ENCODE results near the gene ARID5B. TPM values are rescaled to one million over a fixed set of nuclear protein-coding genes. Genes with fewer than 3 reads are reported as not detected.

ARID5B gene
- polyA plus RNA-seq, 1 experiment = 137 TPM

DNA sequence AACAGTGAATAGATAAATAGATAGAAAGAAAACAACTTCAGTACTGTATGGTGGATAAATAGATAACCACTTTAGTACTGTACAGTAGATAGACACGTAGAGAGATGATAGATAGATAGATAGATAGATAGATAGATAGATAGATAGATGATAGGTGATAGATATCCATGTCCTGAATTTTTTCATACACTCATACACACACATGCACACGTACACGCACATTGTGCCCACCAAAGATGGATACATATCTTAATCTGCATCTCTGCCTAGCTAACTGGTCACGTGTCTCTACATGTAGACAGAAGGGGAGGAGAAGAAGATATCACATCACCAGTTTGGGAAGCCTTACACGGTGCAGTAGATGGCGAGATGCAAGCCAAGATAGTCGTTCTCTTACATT lies 99.2 kb downstream of the ARID5B start:
- ChIA-PET POLR2A (no interaction called here), CTCF (no interaction called here)
- TF ChIP-seq, protein P1, sequence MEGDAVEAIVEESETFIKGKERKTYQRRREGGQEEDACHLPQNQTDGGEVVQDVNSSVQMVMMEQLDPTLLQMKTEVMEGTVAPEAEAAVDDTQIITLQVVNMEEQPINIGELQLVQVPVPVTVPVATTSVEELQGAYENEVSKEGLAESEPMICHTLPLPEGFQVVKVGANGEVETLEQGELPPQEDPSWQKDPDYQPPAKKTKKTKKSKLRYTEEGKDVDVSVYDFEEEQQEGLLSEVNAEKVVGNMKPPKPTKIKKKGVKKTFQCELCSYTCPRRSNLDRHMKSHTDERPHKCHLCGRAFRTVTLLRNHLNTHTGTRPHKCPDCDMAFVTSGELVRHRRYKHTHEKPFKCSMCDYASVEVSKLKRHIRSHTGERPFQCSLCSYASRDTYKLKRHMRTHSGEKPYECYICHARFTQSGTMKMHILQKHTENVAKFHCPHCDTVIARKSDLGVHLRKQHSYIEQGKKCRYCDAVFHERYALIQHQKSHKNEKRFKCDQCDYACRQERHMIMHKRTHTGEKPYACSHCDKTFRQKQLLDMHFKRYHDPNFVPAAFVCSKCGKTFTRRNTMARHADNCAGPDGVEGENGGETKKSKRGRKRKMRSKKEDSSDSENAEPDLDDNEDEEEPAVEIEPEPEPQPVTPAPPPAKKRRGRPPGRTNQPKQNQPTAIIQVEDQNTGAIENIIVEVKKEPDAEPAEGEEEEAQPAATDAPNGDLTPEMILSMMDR (IDR thresholded peaks at IDR 0.05; ENCODE audit: low read depth, low read length) = no peak
- DNase-seq (ENCODE audit: low read depth, low spot score) = no peak
- H3K27me3 ChIP-seq (ENCODE audit: control insufficient read depth, insufficient read depth, low read length) = no peaks in the 10 kb centered on the region
- H3K9me3 ChIP-seq (ENCODE audit: control insufficient read depth, insufficient read depth, low read length) = no peaks in the 10 kb centered on the region
- H3K4me3 ChIP-seq (ENCODE audit: low read depth, low read length) = no peak overlapping the region
- no peak overlapping the region for H3K27ac ChIP-seq (ENCODE audit: low read depth, low read length)

- DNase-seq (ENCODE audit: low read depth, low spot score) = no peak
- TF ChIP-seq, protein P1 (IDR thresholded peaks at IDR 0.05; ENCODE audit: low read depth, low read length) = no peak
- Histone ChIP-seq H3K27ac (ENCODE audit: low read depth, low read length) (no peak overlapping the region), H3K4me3 (ENCODE audit: low read depth, low read length) (no peak overlapping the region), H3K27me3 (ENCODE audit: control insufficient read depth, insufficient read depth, low read length) (no peaks in the 10 kb centered on the region), H3K9me3 (ENCODE audit: control insufficient read depth, insufficient read depth, low read length) (no peaks in the 10 kb centered on the region)
- ChIA-PET CTCF (no interaction called here), POLR2A (no interaction called here)
These were observed 100.4 kb downstream of the ARID5B start for GRCh38 chr10:62001898-62002297.

- no peak for DNase-seq (ENCODE audit: low read depth, low spot score)
- Histone ChIP-seq H3K4me3 (ENCODE audit: low read depth, low read length) (no peak overlapping the region), H3K9me3 (ENCODE audit: control insufficient read depth, insufficient read depth, low read length) (no peaks in the 10 kb centered on the region), H3K27me3 (ENCODE audit: control insufficient read depth, insufficient read depth, low read length) (no peaks in the 10 kb centered on the region), H3K27ac (ENCODE audit: low read depth, low read length) (no peak overlapping the region)
- TF ChIP-seq, protein P1 (IDR thresholded peaks at IDR 0.05; ENCODE audit: low read depth, low read length) = no peak
- POLR2A ChIA-PET = no interaction called here
- CTCF ChIA-PET = no interaction called here
These were observed 101.3 kb downstream of the ARID5B start for GRCh38 chr10:62002753-62003152.

DNA sequence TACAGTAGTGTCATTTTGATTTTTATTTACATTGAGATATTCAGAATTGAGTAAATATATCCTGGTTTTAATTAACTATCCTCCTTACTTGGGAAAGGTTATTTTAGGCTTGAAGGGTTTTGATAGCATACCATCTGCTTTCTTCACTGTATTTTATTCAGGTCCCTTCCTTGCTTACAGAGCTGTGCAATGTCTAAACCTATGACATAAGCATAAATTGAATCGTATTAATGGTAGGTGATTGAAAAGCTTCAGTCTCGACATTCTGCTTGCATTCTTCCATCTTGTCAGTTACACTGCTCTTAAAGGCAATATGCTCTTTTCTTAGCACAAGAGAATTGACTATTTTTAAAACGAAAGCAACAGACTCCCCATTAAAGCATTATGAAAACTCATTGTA lies 102.5 kb downstream of the ARID5B start:
- Histone ChIP-seq H3K27ac (ENCODE audit: low read depth, low read length) (no peak overlapping the region), H3K27me3 (ENCODE audit: control insufficient read depth, insufficient read depth, low read length) (no peaks in the 10 kb centered on the region), H3K4me3 (ENCODE audit: low read depth, low read length) (no peak overlapping the region), H3K9me3 (ENCODE audit: control insufficient read depth, insufficient read depth, low read length) (no peaks in the 10 kb centered on the region)
- ChIA-PET POLR2A (no interaction called here), CTCF (no interaction called here)
- TF ChIP-seq, protein P1 (IDR thresholded peaks at IDR 0.05; ENCODE audit: low read depth, low read length) = no peak
- DNase-seq (ENCODE audit: low read depth, low spot score) = no peak

DNA sequence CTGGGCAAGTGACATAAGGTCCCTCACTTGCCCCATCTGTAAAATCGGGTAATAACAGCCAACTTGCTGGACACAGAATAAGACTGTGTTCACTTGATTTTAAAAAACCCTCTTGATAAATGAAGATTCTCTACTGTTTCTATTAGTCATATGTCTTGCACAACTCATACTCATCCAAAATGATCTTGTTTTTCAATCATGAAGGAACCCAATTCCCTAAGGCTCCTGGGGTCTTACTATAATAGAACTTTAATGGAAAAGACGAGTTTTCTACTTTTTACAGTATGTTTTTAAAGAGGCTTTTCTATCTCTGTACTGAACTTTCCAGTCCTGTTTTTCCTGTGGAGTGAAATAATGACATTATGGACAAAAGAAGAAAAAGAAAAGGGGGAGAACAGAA lies 103.8 kb downstream of the ARID5B start:
- no peak overlapping the region for H3K27ac ChIP-seq (ENCODE audit: low read depth, low read length)
- CTCF ChIA-PET = no interaction called here
- TF ChIP-seq, protein P1 (IDR thresholded peaks at IDR 0.05; ENCODE audit: low read depth, low read length) = no peak
- H3K27me3 ChIP-seq (ENCODE audit: control insufficient read depth, insufficient read depth, low read length) = no peaks in the 10 kb centered on the region
- H3K9me3 ChIP-seq (ENCODE audit: control insufficient read depth, insufficient read depth, low read length) = no peaks in the 10 kb centered on the region
- no peak for DNase-seq (ENCODE audit: low read depth, low spot score)
- H3K4me3 ChIP-seq (ENCODE audit: low read depth, low read length) = no peak overlapping the region
- POLR2A ChIA-PET = no interaction called here

Data from AG04450 (cell line).